Kidney epithelial cell (primary cell): ENCODE data around the gene SNCAIP. TPM values are rescaled to one million over a fixed set of nuclear protein-coding genes. Genes with fewer than 3 reads are reported as not detected.

Experiments
- DNase-seq: peaks from one replicate; pipeline ENCODE4 v3.0.0-alpha.2; 2010; ENCODE audit warnings: low read depth
- H3K27me3 ChIP-seq: 2 replicates; pipeline ENCODE4 v1.6.0; 2011; ENCODE audit warnings: low read length; ENCODE audit not compliant: control insufficient read depth, insufficient read depth
- H3K36me3 ChIP-seq: 2 replicates; pipeline ENCODE4 v1.5.1; 2011; ENCODE audit warnings: low read length; ENCODE audit not compliant: control insufficient read depth, insufficient read depth
- H3K4me3 ChIP-seq: 2 replicates; pipeline ENCODE4 v1.5.1; 2011; ENCODE audit warnings: low read depth, mild to moderate bottlenecking, control low read depth, low read length
- total RNA-seq: library from RNA; depleted of rRNA; stranded (reverse); fragments of >200 nt; gene quantifications from 2 replicates; pipeline ENCODE4 v1.2.3, GENCODE V29; 2015
- TF ChIP-seq, protein P1 (sequence below): IDR thresholded peaks from 2 replicates; pipeline ENCODE4 v1.5.1; 2011; ENCODE audit warnings: mild to moderate bottlenecking, moderate library complexity, low read length, control low read depth, inconsistent platforms; ENCODE audit not compliant: insufficient read depth, poor library complexity, severe bottlenecking

Gene SNCAIP
- total RNA-seq, 1 donor from 2014 or later = 3.1 TPM

DNA sequence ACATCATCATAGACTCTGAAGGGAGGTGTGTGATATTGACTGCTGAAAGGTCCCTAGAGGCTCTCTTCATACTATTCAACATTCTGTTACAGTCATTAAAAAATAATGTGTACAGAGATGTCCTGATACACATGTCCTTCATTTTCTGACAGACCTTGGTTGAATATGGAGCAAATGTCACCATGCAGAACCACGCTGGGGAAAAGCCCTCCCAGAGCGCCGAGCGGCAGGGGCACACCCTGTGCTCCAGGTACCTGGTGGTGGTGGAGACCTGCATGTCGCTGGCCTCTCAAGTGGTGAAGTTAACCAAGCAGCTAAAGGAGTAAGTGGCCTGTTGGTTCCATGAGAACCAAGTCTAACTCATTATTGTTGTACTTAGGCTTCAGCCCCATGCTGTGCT lies 132.4 kb downstream of the SNCAIP start:
- no peak for DNase-seq
- Histone ChIP-seq H3K4me3 (no peak overlapping the region), H3K36me3 (no peaks in the 10 kb centered on the region), H3K27me3 (no peaks in the 10 kb centered on the region)
- TF ChIP-seq, protein P1, sequence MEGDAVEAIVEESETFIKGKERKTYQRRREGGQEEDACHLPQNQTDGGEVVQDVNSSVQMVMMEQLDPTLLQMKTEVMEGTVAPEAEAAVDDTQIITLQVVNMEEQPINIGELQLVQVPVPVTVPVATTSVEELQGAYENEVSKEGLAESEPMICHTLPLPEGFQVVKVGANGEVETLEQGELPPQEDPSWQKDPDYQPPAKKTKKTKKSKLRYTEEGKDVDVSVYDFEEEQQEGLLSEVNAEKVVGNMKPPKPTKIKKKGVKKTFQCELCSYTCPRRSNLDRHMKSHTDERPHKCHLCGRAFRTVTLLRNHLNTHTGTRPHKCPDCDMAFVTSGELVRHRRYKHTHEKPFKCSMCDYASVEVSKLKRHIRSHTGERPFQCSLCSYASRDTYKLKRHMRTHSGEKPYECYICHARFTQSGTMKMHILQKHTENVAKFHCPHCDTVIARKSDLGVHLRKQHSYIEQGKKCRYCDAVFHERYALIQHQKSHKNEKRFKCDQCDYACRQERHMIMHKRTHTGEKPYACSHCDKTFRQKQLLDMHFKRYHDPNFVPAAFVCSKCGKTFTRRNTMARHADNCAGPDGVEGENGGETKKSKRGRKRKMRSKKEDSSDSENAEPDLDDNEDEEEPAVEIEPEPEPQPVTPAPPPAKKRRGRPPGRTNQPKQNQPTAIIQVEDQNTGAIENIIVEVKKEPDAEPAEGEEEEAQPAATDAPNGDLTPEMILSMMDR = no peak

DNA sequence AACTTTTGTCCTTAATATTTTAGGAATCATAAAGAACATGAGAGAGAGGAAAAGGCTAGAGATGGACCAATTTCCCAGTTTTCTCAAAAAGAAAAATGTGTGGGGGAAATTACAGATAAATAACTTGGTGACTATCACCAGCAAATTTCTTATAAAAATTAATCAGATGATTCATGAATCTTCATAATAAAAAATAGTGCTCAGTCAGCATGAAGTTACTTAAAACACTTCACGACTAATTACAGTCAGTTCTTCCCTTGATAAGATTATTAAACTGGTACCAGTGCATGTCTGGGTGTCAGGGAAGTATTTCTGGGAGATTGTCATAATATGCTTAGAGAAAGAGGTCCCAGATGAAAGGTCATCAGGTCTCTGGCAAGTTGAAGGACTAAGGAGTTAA lies 133.0 kb downstream of the SNCAIP start:
- no peak for DNase-seq
- Histone ChIP-seq H3K27me3 (no peaks in the 10 kb centered on the region), H3K36me3 (no peaks in the 10 kb centered on the region), H3K4me3 (no peak overlapping the region)
- TF ChIP-seq, protein P1 = no peak

DNA sequence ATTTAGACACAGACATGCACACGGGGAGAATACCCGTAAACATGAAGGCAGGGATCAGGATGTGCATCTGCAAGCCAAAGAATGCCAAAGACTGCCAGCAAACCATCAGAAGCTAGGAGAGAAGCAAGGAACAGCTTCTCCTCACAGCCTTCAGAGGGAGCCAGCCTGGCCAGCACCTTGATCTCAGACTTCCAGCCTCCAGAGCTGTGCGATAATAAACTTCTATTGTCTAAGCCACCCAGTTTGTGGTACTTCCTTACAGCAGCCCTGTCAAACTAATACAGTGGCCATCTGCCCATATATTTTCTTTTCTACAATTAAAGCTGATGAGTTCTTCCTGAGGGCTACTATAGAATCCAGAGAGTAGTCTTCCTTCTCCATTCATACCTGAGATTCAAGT lies 135.0 kb downstream of the SNCAIP start:
- Histone ChIP-seq H3K36me3 (no peaks in the 10 kb centered on the region), H3K27me3 (no peaks in the 10 kb centered on the region), H3K4me3 (no peak overlapping the region)
- TF ChIP-seq, protein P1 = no peak
- DNase-seq = no peak

DNA sequence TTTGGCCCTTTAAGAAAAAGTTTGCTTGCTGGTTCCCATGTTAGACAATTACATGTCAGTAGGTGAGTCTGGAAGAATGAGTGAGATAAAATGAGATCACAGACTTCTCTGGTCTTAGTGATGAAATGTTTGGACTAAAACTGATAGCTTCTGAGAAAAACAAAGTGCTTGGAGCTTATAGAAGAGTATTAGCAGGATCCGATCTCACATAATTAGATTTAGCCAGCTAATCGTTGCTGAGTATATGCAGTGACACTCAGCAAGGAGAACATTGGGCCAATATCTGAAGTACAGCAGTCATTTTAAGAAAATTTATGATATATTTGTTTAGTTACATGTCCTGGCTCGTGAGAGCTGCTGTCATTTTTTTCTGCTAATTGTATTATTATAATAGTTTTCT lies 135.8 kb downstream of the SNCAIP start:
- TF ChIP-seq, protein P1 = no peak

GRCh38 chr5:122454541-122454940 lies 142.5 kb downstream of the SNCAIP start:
- no peak for DNase-seq
- Histone ChIP-seq H3K27me3 (no peaks in the 10 kb centered on the region), H3K36me3 (no peaks in the 10 kb centered on the region), H3K4me3 (no peak overlapping the region)
- TF ChIP-seq, protein P1 = no peak

More for the DNA sequence above, 135.8 kb downstream of the SNCAIP start:
- no peak for DNase-seq
- Histone ChIP-seq H3K4me3 (no peak overlapping the region), H3K36me3 (no peaks in the 10 kb centered on the region), H3K27me3 (no peaks in the 10 kb centered on the region)

- Histone ChIP-seq H3K27me3 (no peaks in the 10 kb centered on the region), H3K36me3 (no peaks in the 10 kb centered on the region), H3K4me3 (no peak overlapping the region)
- no peak for DNase-seq
- TF ChIP-seq, protein P1 = no peak
Measured at GRCh38 chr5:122455939-122456338, 143.9 kb downstream of the SNCAIP start.
